NCI-H2171 treated with DMSO at 0.1 percent for 48 hours (cell line): ENCODE results near the gene HOXA3.
A peak's percentile ranks its signal among the peaks of the same experiment; 100 is the strongest.

Experiments
- DNase-seq: peaks from one replicate; lab custom pipeline; 2025; lab: John Stamatoyannopoulos, UW

Gene HOXA3

GRCh38 chr7:27088002-27088922, 64.1 kb downstream of the HOXA3 start:
- DNase-seq, result no peak

GRCh38 chr7:27083646-27084045, 68.7 kb downstream of the HOXA3 start:
- DNase-seq, result no peak

- DNase-seq, result no peak
Observed at GRCh38 chr7:27082171-27082570, 70.2 kb downstream of the HOXA3 start.

DNA sequence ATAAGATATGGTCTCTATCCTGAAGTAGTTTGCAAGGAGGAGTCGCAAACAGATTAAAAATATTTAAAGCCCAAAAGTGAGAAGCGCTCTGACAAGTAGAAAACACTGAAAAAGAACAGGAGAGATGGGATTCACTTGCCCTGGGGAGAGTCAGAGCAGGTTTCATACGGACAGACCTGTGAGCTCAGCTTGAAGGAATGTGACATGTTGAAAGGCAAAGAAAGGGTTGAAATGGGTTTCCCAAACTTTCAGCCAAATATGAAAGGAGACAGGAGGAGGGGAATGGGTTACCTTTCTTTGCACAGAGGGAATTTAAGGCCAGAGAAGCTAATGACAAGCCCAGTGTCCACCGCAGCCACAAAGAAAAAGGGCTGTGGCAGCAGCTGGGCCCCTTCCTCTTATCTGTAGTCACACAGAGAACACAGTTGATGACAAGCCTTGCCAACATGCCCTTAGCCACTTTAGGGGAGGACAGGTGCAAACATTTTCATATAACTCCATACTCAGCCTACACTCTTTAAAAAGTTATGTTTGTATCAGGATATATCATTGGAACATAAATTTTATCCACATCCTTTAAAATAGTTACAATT, 71.4 kb downstream of the HOXA3 start:
- no peak for DNase-seq

DNA sequence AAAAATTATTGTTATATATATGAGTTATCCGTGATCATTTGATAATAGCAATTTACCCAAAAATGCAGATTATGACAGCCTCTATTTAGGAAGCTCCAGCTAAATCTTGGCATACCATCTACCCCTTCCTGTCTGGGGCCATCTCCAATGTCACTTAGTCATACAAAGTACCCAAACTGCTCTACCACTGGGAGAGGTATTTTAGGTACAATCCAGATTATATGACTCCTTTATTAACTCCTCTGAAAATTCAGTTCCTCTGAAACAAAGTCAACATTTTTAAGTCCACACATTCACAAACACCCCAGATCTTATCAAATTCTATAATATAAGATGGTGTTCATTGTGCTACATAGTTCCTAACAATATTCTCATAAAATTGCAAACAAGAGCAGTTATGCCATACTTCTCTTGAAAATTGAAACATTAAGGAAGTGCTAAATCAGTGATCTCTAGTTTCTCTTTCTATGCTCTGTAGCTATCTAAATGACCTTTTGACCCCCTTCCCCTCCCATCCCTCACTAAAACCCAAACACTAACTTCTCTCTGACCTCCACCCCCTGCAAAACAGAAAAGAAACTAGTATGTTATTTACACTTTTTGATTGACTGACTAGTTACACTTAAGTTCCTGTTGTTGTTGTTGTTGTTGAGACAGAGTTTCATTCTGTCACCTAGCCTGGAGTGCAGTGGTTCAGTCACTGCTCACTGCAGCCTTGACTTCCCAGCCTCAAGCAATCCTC, 73.0 kb downstream of the HOXA3 start:
- DNase-seq, result no peak

GRCh38 chr7:27078616-27079233, 73.7 kb downstream of the HOXA3 start:
- no peak for DNase-seq

DNA sequence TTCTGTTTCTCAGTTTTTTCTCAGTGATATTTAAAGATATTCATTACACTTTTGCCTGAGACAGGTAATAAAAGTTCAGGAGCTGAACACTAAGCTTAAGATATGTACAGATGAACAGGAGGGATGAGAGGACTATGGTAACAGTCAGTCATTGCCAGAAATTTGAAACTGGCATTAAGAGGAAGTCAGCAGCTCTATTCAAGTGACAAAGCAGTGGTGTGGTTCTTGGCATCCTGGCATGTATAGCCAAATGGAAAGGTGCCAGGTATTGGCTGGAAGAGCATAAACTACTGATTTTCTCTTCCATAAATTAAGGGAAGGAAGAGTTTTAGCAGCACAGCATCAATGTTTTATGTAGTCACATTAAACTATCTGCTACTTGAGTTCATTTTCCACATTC, 79.3 kb downstream of the HOXA3 start:
- DNase-seq, result peak; percentile 31

DNA sequence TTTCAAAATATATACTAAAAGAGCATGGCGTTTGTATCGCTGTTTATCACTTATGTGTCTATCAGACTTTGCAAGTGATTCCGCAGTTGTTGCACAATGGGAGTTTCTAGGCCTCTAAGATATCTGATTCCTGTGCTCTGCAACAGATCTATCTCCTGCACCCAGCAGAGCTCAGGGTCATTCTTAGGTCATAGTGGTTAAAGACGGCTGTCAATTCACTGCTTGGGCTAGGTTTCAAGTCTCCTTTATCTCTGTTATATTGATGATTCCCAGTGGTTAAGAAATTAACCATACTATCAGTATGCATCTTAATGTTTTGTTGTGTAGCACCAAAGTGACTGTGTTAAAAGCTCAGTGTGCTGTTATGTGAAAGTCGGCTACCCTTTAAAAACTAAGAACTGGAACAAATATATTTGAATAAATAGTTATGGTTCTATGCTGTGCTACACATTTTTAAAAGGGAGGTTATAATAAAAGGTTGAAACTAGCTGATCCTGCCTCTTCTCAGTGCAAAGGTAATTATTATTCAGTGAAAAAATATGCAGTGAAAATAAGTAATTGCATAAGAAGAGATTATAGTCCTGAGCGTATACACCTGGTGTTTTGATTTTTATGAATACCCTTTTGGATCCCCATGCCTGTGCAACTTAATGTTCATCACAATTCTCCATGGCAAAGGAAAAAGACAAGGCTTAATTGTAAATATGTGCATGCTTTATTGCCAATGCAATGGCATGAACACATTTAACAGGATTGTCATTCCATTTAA, 80.6 kb downstream of the HOXA3 start:
- DNase-seq, result peak; percentile 41

DNA sequence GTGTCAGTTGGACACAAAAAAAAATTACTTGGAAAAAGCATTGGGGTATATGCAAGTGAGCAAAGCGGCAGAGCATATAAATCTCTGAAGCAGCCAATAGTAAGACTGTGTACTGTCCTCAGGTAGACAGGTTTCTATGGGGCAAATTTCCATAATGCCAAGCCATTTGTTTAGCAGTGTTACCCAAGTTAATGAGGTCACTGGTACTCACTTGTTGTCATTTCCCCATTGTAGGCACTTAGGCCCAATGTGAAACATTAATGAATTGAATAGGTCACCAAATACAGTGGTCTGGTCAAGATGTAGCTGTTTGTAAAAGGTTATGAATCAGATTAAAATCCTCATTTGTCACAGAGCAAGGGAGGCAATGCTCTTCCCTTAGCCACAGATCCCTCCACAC, 84.1 kb downstream of the HOXA3 start:
- DNase-seq, result no peak

DNA sequence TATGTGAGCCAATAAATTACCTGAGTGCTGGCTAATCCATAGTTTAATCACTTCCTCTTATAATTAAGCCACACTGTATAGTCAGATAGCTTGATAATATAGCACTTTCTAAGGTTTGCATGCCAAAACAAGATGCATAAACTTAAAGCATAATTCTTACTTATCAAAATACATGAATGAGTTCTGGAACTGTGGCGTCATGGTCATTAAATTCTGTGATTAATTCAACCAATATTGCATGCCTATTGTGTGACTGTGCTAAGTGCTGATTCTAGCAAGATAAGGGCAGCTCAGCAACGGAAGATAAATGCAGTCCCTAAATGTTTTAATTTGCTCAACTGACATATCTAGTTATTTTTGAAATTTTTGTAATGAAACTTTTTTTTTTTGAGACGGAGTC, 86.2 kb downstream of the HOXA3 start:
- DNase-seq, result no peak

DNA sequence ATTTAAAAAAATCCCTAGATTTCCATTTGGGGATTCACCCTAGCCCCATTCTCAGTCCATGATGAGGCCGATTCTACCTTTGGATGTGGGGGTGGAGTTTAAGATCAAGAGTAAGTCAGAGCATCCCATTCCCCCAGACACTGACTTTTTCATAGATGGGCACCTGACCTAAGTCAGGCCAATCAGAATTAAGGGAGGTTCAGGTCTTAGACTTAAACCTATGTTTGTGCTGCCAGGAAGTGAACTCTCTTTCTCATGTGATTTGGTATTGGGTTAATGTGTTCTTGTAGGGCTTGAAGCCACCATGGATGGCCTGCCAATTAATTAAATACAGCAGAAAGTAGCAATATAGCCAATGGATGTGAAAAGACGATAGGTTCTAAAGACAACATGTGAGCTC, 86.7 kb downstream of the HOXA3 start:
- DNase-seq, result no peak

- no peak for DNase-seq
Observed at GRCh38 chr7:27064661-27065060, 87.7 kb downstream of the HOXA3 start.

DNA sequence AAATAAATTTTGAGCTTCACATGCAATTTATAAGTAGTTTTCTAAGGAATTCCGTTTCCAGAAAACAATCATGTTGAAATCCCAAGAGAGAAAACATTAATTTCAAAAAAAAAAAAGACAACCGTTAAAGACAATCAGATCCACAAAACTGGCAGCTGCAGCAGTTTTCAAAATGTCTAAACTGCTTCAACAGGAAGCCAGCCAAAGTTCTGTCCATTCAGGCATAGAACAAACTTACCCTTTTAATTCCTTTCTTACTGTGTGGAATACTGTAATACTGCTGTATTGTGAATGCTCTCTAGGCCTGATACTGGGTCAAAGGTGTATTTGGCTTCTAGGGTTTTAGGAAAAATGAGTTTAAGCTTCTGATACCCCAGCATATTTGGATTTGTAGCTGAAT, 88.2 kb downstream of the HOXA3 start:
- DNase-seq, result peak; percentile 3

DNA sequence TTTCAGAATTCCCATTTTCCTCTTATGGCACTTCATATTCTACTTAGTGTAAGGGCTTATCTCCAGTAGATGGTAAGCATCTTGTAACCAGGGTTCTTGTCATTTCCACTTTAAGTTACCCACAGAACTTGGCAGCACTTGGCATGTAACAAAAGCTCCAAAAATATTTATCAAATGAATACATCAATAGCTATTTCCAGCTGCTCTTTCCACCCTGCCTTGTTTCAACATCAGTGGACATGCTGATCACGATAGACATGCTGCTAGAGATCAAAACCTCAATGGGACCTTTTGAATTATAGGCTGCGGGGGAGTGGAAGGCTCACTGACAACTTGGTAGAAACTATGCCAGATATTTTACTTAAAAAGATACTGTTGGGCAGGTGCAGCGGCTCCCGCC, 89.4 kb downstream of the HOXA3 start:
- DNase-seq, result no peak
